ENCODE measurements around the gene ABCB8. TPM values are rescaled to one million over a fixed set of nuclear protein-coding genes. Genes with fewer than 3 reads are reported as not detected.

ABCB8 gene
- 56.9 and 61.1 TPM in 2 replicates for total RNA-seq

DNA sequence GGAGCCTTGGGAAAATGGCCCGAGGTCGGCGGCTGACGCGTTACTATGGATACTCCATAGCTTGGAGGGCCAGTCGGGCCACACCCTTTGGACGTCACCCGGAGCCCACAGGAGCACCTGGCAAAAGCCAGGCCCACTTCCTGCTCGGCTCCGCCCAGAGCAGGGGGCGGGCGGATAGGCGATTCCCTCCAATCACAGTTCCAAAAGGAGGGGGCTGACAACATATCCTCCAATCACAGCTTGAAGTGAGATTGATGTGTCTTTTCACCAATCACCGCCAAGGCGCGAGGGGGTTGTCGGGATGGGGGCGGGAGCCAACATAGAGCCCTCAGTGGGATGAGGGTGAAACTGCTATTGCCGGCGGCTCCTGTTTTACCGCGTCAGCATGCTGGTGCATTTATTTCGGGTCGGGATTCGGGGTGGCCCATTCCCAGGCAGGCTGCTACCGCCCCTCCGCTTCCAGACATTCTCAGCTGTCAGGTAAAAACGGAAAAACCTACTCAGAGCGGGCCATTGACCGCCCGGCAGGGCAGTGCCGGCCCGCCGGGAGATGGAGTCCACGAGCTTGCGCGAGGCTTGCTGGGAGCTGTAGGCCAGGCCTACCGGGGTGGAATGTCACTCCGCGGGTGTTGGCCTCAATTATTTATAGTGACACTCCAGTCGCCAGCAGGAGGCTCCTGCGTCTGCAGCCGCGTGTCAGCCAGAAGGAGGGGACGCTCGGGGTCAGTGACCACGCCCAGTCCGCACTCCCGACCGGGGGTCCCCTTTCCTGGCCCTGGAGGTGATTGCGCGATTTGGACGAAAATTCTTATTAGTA is at the start of gene ABCB8:
ABCB8 (plus strand) TSS at position 320 of the 817 bp plus-strand sequence; CDS start at position 386, 66 bp downstream.

DNA sequence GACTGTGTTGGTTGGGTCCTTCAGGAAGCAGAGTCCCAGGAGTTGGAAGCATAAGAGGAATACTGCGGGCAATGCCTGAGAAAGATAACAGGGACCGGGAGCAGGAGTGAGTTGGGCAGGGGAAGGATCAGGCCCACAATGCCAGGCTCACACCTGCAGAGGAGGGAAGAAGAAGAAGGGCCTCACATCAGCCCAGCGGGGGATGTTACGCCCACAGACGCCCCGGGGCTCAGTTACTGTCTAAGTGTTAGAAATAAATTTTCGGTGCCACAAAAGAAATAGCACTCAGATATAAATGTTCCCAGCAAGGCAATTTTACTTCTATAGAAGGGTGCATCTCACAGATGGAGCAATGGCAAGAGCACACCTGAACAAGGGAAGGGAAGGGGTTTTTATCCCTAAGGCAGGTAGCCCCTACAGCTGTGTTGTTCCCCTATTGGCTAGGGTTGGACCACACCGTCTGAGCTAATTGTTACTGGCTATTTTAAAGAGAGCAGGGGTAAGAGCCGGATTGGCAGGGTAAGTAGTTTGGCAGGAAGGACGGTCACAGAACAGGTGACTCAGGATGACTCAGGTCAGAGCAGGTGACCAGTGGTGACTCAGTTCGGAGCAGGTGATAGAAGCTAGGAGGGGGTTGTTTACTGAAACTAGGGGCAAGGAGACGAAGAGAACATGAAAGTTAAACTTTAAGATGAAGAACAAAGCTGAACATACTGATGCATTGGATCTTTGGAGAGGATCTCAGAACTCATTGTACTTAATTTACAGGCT is 37.6 kb upstream of the ABCB8 start, which contains the start of gene NOS3:
NOS3 (plus strand) TSS at position 602 of the 771 bp plus-strand sequence. CDS start 2,787 bp downstream, outside the sequence.

GRCh38 chr7:151024435-151025056 is 3.7 kb upstream of the ABCB8 start, which contains the start of gene ATG9B:
Gene ATG9B, minus strand, starts transcription at chr7:151024494. Its CDS starts 71 bp downstream, at chr7:151024423.

DNA sequence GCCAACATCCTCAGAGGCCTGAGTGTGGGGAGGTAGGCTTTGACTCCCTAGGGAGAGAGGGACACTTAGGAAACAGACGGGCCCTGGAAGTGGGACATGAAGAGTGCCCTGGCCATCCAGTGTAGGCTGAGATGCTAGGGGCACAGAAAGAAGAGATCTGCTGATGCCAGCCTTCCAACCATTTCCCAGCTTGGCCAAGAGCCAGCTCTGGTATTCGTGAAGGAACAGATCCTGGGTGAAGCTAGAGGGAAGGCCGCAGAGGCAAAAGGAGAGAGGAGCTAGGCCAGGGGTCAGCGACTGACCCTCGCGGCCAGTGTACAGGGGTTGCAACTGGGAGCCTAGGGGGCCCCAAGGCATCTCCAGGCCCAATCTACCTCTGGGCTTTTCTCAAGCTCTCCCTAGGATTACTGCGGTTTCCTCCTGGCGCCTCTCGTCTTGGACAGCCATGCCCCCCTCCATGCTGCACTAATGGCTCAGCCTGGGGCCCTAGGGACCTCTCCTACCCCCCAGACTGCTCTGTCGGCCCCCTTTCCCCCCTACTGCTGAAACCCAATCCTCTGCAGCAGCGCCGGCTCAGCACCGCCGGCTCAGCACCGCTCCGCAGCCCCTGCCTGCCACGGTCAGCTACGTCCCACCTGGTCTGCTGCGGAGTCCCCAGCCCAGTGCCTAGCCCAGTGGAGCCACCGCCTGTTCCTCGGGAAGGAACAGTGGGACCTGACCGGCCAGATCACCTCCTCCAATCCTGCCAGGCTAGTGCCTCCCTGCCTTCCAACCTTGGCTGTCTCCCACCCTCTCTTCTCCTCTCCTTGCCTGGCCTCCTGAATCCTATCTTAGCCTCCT is 19.9 kb downstream of the ABCB8 start, which contains the start of gene ASIC3:
ASIC3 (plus strand) TSS at position 556 of the 840 bp plus-strand sequence. CDS start 355 bp downstream, outside the sequence.

GRCh38 chr7:151057506-151057988 is 29.3 kb downstream of the ABCB8 start, which contains the start of gene CDK5:
Gene CDK5, minus strand, starts transcription at chr7:151057897. Its CDS starts 49 bp downstream, at chr7:151057848.

GRCh38 chr7:151059367-151060112 is 31.3 kb downstream of the ABCB8 start, which contains the start of gene SLC4A2:
Gene SLC4A2, plus strand, starts transcription at chr7:151059589. Its CDS starts 2,399 bp downstream, at chr7:151061988.

GRCh38 chr7:151080522-151081169 is 52.4 kb downstream of the ABCB8 start, which contains the start of gene FASTK:
Gene FASTK, minus strand, starts transcription at chr7:151080809. Its CDS starts 43 bp downstream, at chr7:151080766.

GRCh38 chr7:151083071-151083823 is 55.0 kb downstream of the ABCB8 start, which contains the start of gene TMUB1:
Gene TMUB1, minus strand, starts transcription at chr7:151083493. Its CDS starts 930 bp downstream, at chr7:151082563.

DNA sequence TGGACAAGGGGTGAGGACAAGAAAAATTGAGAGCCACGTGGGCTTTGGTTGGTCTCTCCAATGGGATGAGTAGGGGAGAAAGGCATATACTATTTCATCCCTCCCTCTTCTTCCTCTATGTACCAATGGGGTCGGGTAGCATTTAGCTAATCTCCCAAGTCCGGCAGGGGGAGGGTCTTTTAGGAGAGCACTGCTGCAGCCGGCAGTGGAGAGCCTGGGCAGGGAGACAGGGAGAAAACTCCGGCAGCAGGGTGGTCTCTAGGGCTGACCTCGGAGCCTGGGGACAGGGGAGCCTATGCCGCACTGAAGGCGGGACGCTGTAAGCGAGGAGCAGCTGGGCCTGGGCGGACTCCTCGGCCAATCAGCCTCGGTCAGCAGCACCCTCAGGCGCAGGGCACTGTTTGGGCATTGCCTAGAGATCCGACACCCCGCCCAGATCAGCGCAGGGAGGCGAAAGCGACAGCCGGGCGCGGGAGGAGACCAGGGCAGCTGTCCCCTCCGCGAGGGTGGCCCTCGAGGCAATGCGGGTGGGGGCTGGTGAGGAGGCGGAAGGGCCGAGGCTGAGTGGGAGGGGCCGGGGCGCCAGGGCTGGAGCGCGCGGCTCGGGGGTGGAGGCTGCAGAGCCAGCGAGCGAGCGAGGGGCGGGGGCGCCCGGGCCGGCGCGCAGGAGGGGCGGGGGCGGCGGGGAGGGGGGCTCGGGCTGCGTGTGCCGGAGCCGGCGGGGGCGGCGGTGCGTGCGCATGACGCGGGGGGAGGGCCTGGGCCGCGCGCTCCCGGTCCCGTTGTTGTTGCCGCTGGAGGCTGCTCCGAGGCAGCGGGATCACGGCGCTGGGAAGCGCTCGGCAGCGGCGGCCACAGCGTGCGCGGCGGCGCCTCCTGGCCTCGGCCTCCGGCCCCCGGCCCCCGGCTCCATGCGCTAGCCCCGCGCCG is 57.7 kb downstream of the ABCB8 start, which contains the start of gene AGAP3:
AGAP3 (plus strand) TSS at position 785 of the 930 bp plus-strand sequence. CDS start 267 bp downstream, outside the sequence.

Other genes starting within 250 kb of the ABCB8 start
- gene TMEM176B, start 228.1 kb upstream of the ABCB8 start, total RNA-seq = 0.35 and 0.58 TPM in 2 replicates
- 0.53 and 1.2 TPM in 2 replicates for gene TMEM176A, start 227.7 kb upstream of the ABCB8 start, total RNA-seq
- gene AOC1, start 175.9 kb upstream of the ABCB8 start, total RNA-seq = not detected in 2 replicates
- 8.7 and 10.7 TPM in 2 replicates for gene KCNH2, start 50.1 kb upstream of the ABCB8 start, total RNA-seq
- 8.9 and 11.0 TPM in 2 replicates for gene NOS3, start 37.4 kb upstream of the ABCB8 start, total RNA-seq
- not detected in 2 replicates for gene ATG9B, start 4.0 kb upstream of the ABCB8 start, total RNA-seq
- gene ASIC3, start 20.1 kb downstream of the ABCB8 start, total RNA-seq = 0.18 TPM in 1 of 2 replicates, not detected in the other
- 19.3 and 24.6 TPM in 2 replicates for gene CDK5, start 29.4 kb downstream of the ABCB8 start, total RNA-seq
- 80.3 and 82.5 TPM in 2 replicates for gene SLC4A2, start 31.1 kb downstream of the ABCB8 start, total RNA-seq
- gene FASTK, start 52.4 kb downstream of the ABCB8 start, total RNA-seq = 91.1 and 100 TPM in 2 replicates
- 51.6 and 67.5 TPM in 2 replicates for gene TMUB1, start 55.0 kb downstream of the ABCB8 start, total RNA-seq
- 29.6 and 36.9 TPM in 2 replicates for gene AGAP3, start 58.0 kb downstream of the ABCB8 start, total RNA-seq
- gene GBX1, start 139.2 kb downstream of the ABCB8 start, total RNA-seq = not detected in 2 replicates
- not detected in 2 replicates for gene ASB10, start 158.8 kb downstream of the ABCB8 start, total RNA-seq
- gene H2BK1, start 182.0 kb downstream of the ABCB8 start, total RNA-seq = not detected in 2 replicates
- 69.5 and 72.6 TPM in 2 replicates for gene ABCF2, start 198.8 kb downstream of the ABCB8 start, total RNA-seq
- 69.8 and 70.6 TPM in 2 replicates for gene CHPF2, start 204.0 kb downstream of the ABCB8 start, total RNA-seq
- gene SMARCD3, start 220.2 kb downstream of the ABCB8 start, total RNA-seq = 19.0 and 51.0 TPM in 2 replicates

Measured in myometrial cell (primary cell).